ENCODE measurements around the gene RUNDC3A.
"Not testable (repeated sequence)": the region's sequence is repeated elsewhere in the genome, so short reads cannot be mapped to it uniquely, and the experiment has no call there.

Gene RUNDC3A

GRCh38 chr17:44321246-44322120 is 13.1 kb downstream of the RUNDC3A start:
- no peak for DNase-seq

GRCh38 chr17:44322236-44322895 is 14.0 kb downstream of the RUNDC3A start:
- DNase-seq: no peak

GRCh38 chr17:44323359-44324091 is 15.1 kb downstream of the RUNDC3A start:
- no peak for DNase-seq

- DNase-seq: no peak
Observed at GRCh38 chr17:44324092-44324570, 15.7 kb downstream of the RUNDC3A start.

GRCh38 chr17:44324571-44325275 is 16.3 kb downstream of the RUNDC3A start, which contains the start of gene SLC25A39:
SLC25A39 (minus strand) TSS chr17:44324823; CDS start chr17:44323562, 1,261 bp downstream.
- DNase-seq: peak; percentile 81

GRCh38 chr17:44326861-44327444 is 18.6 kb downstream of the RUNDC3A start:
- DNase-seq: peak; percentile 87

- no peak for DNase-seq
Observed at GRCh38 chr17:44327715-44328449, 19.5 kb downstream of the RUNDC3A start.

- not testable (repeated sequence) for DNase-seq
Observed at GRCh38 chr17:44329516-44329915, 21.1 kb downstream of the RUNDC3A start.

- DNase-seq: not testable (repeated sequence)
Observed at GRCh38 chr17:44330263-44330662, 21.9 kb downstream of the RUNDC3A start.

GRCh38 chr17:44331249-44331760 is 22.9 kb downstream of the RUNDC3A start:
- DNase-seq: peak; percentile 44

- no peak for DNase-seq
Observed at GRCh38 chr17:44333371-44333770, 25.0 kb downstream of the RUNDC3A start.

- no peak for DNase-seq
Observed at GRCh38 chr17:44334315-44334714, 25.9 kb downstream of the RUNDC3A start.

GRCh38 chr17:44334727-44335126 is 26.3 kb downstream of the RUNDC3A start:
- no peak for DNase-seq

- no peak for DNase-seq
Observed at GRCh38 chr17:44335564-44335963, 27.2 kb downstream of the RUNDC3A start.

- DNase-seq: no peak
Observed at GRCh38 chr17:44335968-44336367, 27.6 kb downstream of the RUNDC3A start.

- no peak for DNase-seq
Observed at GRCh38 chr17:44338702-44339101, 30.3 kb downstream of the RUNDC3A start.

- DNase-seq: not testable (repeated sequence)
Observed at GRCh38 chr17:44340553-44340952, 32.2 kb downstream of the RUNDC3A start.

GRCh38 chr17:44343510-44344209 is 35.3 kb downstream of the RUNDC3A start:
- no peak for DNase-seq

- DNase-seq: peak; percentile 97
Observed at GRCh38 chr17:44344939-44345453, 36.6 kb downstream of the RUNDC3A start, which contains the start of gene GRN. GRN (plus strand) TSS chr17:44345302; CDS start chr17:44349165, 3,863 bp downstream.

GRCh38 chr17:44345454-44346026 is 37.1 kb downstream of the RUNDC3A start:
- DNase-seq: peak; percentile 68

Measured in NCI-H1105 (cell line).